Stimulated activated CD4-positive, alpha-beta T cell treated with anti-CD3 and anti-CD28 coated beads, Interleukin-4, amount 100 ng/mL, for 48 hours (primary cell): ENCODE results near the gene LRP10.
"Not testable (repeated sequence)": the region's sequence is repeated elsewhere in the genome, so short reads cannot be mapped to it uniquely, and the experiment has no call there.

ENCODE experiments used
- DNase-seq, 2 donors: peaks; one replicate each; pipeline ENCODE4 v3.0.0-alpha.2; 2020; ENCODE audit warnings: low read depth in 2 of 2

The LRP10 gene, protein sequence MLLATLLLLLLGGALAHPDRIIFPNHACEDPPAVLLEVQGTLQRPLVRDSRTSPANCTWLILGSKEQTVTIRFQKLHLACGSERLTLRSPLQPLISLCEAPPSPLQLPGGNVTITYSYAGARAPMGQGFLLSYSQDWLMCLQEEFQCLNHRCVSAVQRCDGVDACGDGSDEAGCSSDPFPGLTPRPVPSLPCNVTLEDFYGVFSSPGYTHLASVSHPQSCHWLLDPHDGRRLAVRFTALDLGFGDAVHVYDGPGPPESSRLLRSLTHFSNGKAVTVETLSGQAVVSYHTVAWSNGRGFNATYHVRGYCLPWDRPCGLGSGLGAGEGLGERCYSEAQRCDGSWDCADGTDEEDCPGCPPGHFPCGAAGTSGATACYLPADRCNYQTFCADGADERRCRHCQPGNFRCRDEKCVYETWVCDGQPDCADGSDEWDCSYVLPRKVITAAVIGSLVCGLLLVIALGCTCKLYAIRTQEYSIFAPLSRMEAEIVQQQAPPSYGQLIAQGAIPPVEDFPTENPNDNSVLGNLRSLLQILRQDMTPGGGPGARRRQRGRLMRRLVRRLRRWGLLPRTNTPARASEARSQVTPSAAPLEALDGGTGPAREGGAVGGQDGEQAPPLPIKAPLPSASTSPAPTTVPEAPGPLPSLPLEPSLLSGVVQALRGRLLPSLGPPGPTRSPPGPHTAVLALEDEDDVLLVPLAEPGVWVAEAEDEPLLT

DNA sequence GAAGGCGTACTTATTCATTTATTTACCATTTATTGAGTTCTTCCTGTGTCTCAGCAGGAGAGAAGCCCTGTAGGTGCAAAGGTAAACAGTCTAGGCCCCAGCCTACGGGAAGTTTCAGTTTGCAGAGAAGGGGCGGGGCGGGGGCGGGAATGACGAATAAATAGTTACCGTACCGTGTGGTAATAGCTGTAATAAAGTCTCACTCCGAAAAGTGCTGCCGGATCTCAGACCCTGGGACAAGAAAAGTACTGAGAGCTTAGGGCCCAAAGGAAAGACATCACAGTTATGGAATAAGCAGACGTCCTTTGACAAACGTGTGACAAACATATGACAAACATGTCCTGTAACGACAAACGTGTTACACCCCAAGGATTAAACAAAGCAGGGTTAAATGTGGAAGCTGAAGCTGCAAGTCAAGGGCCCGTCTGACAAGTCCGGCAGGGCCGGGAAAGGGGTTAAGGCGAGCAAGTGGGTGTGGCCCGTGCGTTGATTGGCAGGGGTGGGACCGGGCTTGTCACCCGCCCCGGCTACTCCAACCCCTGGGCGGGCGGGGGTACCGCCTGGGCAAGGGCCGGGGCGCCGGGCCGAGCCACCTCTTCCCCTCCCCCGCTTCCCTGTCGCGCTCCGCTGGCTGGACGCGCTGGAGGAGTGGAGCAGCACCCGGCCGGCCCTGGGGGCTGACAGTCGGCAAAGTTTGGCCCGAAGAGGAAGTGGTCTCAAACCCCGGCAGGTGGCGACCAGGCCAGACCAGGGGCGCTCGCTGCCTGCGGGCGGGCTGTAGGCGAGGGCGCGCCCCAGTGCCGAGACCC is at the start of gene LRP10:
TSS of gene LRP10 (plus strand) at position 517 of the 809 bp plus-strand sequence. CDS start 564 bp downstream, outside the sequence.
- peak; percentile 69 to 76 for DNase-seq

DNA sequence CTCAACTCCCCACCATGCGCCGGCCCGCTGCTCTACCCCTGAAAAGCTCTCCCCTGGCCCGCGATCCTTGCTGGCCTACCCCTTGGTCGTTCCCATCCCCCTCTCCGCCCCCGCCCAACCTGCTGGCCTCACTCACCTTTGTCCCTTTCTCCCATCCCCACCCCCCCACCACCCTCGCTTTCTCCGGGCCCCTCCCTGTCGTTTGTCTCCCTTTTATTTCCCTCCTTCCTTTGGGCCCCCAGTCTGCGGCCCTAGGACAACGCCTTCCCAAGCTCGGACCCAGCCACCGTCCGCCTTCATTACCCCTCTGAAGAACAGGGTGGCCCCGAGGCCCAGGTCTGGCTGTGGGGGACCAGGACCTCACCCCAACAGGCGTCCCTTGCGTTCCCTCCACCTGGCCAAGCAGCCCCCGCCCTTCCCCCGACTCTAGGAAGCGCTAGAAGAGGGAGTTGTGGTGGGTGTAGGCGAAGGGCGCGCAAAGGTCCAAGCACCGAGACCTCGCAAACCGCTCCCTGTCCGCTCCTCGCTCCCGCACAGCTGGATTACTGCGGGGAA is 49.4 kb upstream of the LRP10 start:
- DNase-seq, result no peak

GRCh38 chr14:22822571-22823098 is 48.9 kb upstream of the LRP10 start:
- DNase-seq, result peak; percentile 55 to 60

- no peak for DNase-seq
Measured at GRCh38 chr14:22824711-22825359, 46.7 kb upstream of the LRP10 start.

DNA sequence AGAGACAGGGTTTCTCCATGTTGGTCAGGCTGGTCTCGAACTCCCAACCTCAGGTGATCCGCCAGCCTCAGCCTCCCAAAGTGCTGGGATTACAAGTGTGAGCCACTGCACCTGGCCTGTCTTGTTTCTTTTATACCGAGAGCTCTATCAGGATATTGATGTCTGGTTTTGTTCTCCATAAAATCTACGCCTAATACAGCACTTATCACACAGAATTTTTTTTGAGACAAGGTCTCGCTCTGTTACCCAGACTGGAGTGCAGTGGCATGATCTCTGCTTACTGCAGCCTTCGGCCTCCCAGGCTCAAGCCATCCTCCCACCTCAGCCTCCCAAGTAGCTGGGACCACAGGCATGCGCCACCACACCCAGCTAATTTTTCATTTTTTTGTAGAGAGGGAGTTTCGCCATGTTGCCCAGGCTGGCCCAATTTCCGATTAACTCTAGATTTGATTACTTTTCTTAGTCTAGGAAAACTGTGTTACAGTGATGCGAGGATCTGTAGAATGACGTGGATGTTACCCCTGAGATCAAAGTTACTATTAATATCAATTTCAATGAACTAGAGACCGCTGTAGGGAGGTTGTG is 42.4 kb upstream of the LRP10 start:
- not testable (repeated sequence) for DNase-seq

GRCh38 chr14:22829661-22830442 is 41.7 kb upstream of the LRP10 start, which contains the start of gene MRPL52:
TSS of gene MRPL52 (plus strand) at chr14:22829887. CDS start at chr14:22829913, 26 bp downstream.
- DNase-seq, result peak; percentile 79 to 84

DNA sequence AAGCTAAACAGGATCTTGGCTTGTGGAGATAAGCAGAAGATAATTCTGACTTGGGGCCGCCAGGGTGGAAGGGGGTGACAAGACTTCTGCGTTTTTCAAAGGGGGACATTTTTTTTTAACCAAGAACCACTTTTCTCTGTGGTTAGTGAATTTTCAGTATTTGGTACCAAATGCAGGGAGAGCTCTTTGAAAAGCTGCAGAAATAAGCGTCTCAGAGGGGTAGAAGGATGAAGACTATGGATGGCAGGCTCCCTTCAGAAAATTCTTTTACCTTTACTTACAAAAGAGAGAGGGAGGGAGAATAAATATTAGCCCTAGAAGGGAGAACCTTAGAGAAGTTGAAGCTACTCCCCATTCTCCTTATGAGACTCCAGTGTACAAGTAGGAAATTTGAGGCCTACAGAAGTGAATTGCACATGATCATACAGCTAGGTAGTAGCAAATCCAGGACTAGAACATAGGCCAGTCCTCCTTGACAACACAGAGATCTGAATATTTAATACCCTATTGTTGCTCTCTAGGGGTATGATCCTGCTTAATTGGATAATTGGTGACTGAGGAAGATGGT is 41.0 kb upstream of the LRP10 start:
- no peak for DNase-seq

DNA sequence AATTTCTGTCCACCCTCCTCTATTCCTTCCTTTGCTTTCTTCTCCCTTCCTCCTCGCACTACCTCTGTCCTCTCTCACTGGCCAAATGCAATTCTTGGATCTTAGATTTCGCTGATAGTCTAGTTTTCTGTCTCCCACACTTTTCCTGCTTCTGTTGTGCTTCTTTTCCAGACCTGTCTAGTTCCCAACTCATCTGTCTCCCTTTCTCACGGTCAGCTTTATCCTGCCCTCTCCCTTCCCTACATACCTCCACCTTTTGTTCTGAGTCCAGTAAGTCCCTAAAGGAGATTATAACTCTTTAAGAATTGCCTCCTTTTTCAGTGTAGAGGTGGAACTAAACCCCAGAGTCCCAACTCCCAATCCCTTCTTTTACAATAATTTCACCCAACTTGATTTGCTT is 36.0 kb upstream of the LRP10 start:
- no peak for DNase-seq

GRCh38 chr14:22836301-22837113 is 35.0 kb upstream of the LRP10 start, which contains the start of gene MMP14:
TSS of gene MMP14 (plus strand) at chr14:22836585. CDS start at chr14:22836818, 233 bp downstream.
- no peak for DNase-seq

DNA sequence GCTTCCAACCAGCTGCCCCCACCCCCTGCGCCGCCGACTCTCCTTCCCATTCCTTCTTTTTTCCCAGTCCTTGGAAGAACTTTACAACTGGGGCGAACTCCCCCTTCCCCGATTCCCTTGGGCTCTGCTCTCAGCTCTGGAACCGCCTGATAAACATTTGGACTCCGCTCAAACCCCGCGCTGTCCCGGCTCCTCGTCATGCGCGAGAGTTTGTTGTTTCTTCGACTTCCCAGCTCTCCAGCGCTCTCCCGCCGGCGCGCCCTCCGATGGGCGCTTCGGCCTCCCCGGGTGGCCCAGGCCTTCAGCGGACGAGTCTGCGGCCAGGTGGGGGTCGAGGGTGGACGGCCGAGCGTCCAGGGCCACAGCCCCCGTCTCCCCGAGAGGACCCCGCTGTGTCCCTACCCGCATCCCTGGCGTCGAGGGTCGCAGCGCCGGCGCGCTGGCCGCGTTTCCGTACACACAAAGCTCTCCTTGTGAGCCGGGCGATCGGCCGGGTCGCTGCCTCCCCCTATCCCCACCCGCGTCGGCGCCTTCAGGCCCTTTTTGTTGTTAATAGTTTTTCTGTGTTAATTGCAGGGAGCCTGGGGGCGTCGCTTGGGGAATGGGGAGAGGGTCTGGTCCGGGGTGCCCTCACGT is 34.3 kb upstream of the LRP10 start:
- DNase-seq, result no peak

- no peak for DNase-seq
Measured at GRCh38 chr14:22837750-22838538, 33.6 kb upstream of the LRP10 start.

- no peak for DNase-seq
Measured at GRCh38 chr14:22838631-22839041, 32.9 kb upstream of the LRP10 start.

- no peak for DNase-seq
Measured at GRCh38 chr14:22839159-22839779, 32.3 kb upstream of the LRP10 start.

GRCh38 chr14:22841311-22841710 is 30.2 kb upstream of the LRP10 start:
- no peak for DNase-seq

- DNase-seq, result no peak
Measured at GRCh38 chr14:22841769-22842168, 29.8 kb upstream of the LRP10 start.

DNA sequence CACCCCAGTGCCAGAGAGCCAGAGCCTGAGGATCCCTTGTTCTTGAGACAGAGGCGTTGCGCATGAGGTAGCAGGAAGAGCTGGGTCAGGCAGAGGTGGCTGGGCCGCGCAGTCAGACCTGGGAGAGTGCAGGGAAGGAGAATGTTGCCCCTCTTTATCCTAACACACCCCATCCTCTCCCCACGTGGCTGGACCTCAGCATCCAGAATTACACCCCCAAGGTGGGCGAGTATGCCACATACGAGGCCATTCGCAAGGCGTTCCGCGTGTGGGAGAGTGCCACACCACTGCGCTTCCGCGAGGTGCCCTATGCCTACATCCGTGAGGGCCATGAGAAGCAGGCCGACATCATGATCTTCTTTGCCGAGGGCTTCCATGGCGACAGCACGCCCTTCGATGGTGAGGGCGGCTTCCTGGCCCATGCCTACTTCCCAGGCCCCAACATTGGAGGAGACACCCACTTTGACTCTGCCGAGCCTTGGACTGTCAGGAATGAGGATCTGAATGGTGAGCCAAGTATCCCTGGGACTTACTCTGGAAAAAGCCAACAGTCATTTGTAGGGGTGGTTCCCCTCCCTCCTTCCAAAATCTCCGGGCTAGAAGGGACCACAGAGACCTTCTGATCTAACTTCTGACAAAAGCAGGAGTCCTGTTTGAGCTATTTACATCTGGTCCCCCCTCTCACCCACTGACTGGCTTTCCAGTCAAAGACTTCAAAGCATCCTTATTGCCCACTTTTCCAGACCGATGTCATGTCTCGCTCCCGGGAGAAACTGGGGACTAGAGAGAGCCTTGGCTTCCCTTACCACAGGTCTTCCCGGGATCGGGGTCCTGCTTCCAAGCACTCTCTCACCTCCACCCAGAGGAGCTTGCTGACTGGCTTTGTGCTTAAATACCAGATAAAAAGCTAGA is 29.1 kb upstream of the LRP10 start:
- DNase-seq, result no peak
